ENCODE results near the gene RASA1.

DNA sequence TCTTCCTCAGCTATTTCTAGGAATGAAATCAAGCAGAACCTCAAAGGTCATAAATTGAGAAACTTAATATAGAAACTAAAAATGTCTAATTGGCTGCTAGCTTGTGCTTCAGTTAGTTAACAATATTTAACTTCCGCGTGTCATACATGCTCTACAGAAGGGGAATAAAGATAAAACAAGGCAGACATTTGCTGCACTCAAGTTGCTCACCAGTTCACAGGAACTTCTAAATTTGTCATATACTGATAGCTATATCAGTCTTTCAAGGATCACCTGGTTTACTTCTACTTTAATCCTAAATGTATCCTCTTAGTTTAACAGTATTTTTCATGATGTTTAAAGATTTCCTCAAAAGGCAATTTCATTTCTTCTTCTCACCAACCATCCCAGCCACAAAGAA lies 136.7 kb downstream of the RASA1 start:
- TF ChIP-seq EZH2phosphoT487 (IDR thresholded peaks at IDR 0.05; ENCODE audit: borderline replicate concordance, low read length): no peak
- TF ChIP-seq, protein P1, sequence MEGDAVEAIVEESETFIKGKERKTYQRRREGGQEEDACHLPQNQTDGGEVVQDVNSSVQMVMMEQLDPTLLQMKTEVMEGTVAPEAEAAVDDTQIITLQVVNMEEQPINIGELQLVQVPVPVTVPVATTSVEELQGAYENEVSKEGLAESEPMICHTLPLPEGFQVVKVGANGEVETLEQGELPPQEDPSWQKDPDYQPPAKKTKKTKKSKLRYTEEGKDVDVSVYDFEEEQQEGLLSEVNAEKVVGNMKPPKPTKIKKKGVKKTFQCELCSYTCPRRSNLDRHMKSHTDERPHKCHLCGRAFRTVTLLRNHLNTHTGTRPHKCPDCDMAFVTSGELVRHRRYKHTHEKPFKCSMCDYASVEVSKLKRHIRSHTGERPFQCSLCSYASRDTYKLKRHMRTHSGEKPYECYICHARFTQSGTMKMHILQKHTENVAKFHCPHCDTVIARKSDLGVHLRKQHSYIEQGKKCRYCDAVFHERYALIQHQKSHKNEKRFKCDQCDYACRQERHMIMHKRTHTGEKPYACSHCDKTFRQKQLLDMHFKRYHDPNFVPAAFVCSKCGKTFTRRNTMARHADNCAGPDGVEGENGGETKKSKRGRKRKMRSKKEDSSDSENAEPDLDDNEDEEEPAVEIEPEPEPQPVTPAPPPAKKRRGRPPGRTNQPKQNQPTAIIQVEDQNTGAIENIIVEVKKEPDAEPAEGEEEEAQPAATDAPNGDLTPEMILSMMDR (conservative IDR thresholded peaks at IDR 0.05; ENCODE audit: low read depth, low read length): no peak
- no peak for TF ChIP-seq EZH2 (IDR thresholded peaks at IDR 0.05; ENCODE audit: low read length, unreplicated experiment)

All from PC-3 (cell line).